H1 (cell line): ENCODE results near the gene PABPC1L2A. TPM values are rescaled to one million over a fixed set of nuclear protein-coding genes. Genes with fewer than 3 reads are reported as not detected.

Experiments used
- CTCF ChIA-PET: fragments of 300-600 bp; sonication (Branson Sonifier 250); formaldehyde crosslinking; loops from one replicate; lab custom pipeline; 2021; ENCODE audit not compliant: partially characterized antibody; lab: Charles Lee
- POLR2A ChIA-PET: fragments of 300-600 bp; sonication (Branson Sonifier 250); formaldehyde crosslinking; loops from one replicate; lab custom pipeline; 2021; ENCODE audit warnings: inconsistent platforms; ENCODE audit not compliant: partially characterized antibody; lab: Charles Lee
- DNase-seq, 2 experiments: peaks; one replicate each; pipeline versions ENCODE4 v3.0.0 to v3.0.0-alpha.2; 2010 to 2022; ENCODE audit warnings: low spot score in 2 of 2, low read depth in 1 of 2, mixed read lengths in 1 of 2
- FAIRE-seq: peaks from 2 replicates; lab custom pipeline; 2011; peaks lifted over from hg19 to GRCh38; lab: Jason Lieb, UNC
- H2AFZ ChIP-seq: 2 replicates; pipeline ENCODE4 v1.8.1; 2012; ENCODE audit warnings: low read length, inconsistent platforms
- H2AK5ac ChIP-seq: 2 replicates; pipeline ENCODE4 v1.6.1; 2013; ENCODE audit warnings: low read depth, low read length
- H2BK120ac ChIP-seq: replicated peaks from 2 replicates; pipeline ENCODE3; 2013; ENCODE audit warnings: low read depth, low read length, inconsistent platforms
- H2BK12ac ChIP-seq: 2 replicates; pipeline ENCODE4 v1.6.1; 2013; ENCODE audit warnings: low read depth, low read length
- H2BK15ac ChIP-seq: 2 replicates; pipeline ENCODE4 v1.6.1; 2013; ENCODE audit warnings: low read length
- H2BK20ac ChIP-seq: 2 replicates; pipeline ENCODE4 v1.6.1; 2013; ENCODE audit warnings: low read length
- H2BK5ac ChIP-seq: 2 replicates; pipeline ENCODE4 v1.6.1; 2013; ENCODE audit warnings: low read depth, low read length
- H3K14ac ChIP-seq: 2 replicates; pipeline ENCODE4 v1.6.1; 2013; ENCODE audit warnings: inconsistent platforms; ENCODE audit not compliant: insufficient read length
- H3K18ac ChIP-seq: 2 replicates; pipeline ENCODE4 v1.6.1; 2013; ENCODE audit warnings: low read length; ENCODE audit errors: extremely low read depth
- H3K23ac ChIP-seq: 2 replicates; pipeline ENCODE4 v1.6.1; 2013; ENCODE audit warnings: inconsistent platforms; ENCODE audit not compliant: insufficient read length
- H3K23me2 ChIP-seq: 2 replicates; pipeline ENCODE4 v1.6.1; 2013; ENCODE audit warnings: low read depth, low read length
- H3K27ac ChIP-seq: 2 replicates; pipeline ENCODE4 v1.6.1; 2011; ENCODE audit warnings: low read depth, low read length, inconsistent platforms
- H3K27me3 ChIP-seq, 4 experiments: replicated peaks in 1 of 4; 1 replicate in 1 of 4; 2 replicates in 3 of 4; pipeline versions ENCODE4 v1.6.1 to v1.8.1; 2011 to 2013; ENCODE audit warnings: low read length in 3 of 4, mild to moderate bottlenecking in 3 of 4, inconsistent platforms in 2 of 4, mixed read lengths in 2 of 4, moderate library complexity in 1 of 4; ENCODE audit not compliant: control insufficient read depth in 3 of 4, insufficient read depth in 3 of 4; ENCODE audit errors: extremely low read depth in 1 of 4
- H3K36me3 ChIP-seq, 4 experiments: 2 replicates each; pipeline versions ENCODE4 v1.6.1 to v1.8.1; 2011 to 2013; ENCODE audit warnings: mild to moderate bottlenecking in 4 of 4, low read length in 3 of 4, moderate library complexity in 2 of 4, control low read depth in 1 of 4, inconsistent platforms in 1 of 4; ENCODE audit not compliant: insufficient read depth in 4 of 4, control insufficient read depth in 2 of 4
- H3K4ac ChIP-seq: replicated peaks from 2 replicates; pipeline ENCODE3; 2013; ENCODE audit warnings: low read length, low read depth, mixed read lengths, inconsistent platforms; ENCODE audit not compliant: insufficient read length
- H3K4me1 ChIP-seq, 4 experiments: replicated peaks in 1 of 4; 1 replicate in 1 of 4; 2 replicates in 3 of 4; pipeline versions ENCODE4 v1.6.1 to v1.8.1; 2011 to 2013; ENCODE audit warnings: low read length in 3 of 4, inconsistent platforms in 2 of 4, mixed read lengths in 1 of 4; ENCODE audit not compliant: insufficient read depth in 4 of 4, control insufficient read depth in 3 of 4
- H3K4me2 ChIP-seq, 2 experiments: 2 replicates each; pipeline versions ENCODE4 v1.6.1 to v1.8.1; 2011 to 2013; ENCODE audit warnings: low read depth in 2 of 2, low read length in 2 of 2, control low read depth in 1 of 2, inconsistent platforms in 1 of 2, mild to moderate bottlenecking in 1 of 2; ENCODE audit not compliant: insufficient read depth in 1 of 2
- H3K4me3 ChIP-seq, 4 experiments: fragments of 200-600, 300-600 bp in 1 of 4; sonication (generic), shearing (Covaris generic), sonication (Bioruptor Twin) in 1 of 4; 2 replicates each; pipeline versions ENCODE4 v1.5.1 to v1.8.1; 2011 to 2016; ENCODE audit warnings: low read length in 4 of 4, low read depth in 3 of 4, control low read depth in 2 of 4, inconsistent platforms in 2 of 4, mild to moderate bottlenecking in 2 of 4, mixed read lengths in 1 of 4, moderate library complexity in 1 of 4; ENCODE audit not compliant: insufficient read depth in 2 of 4; ENCODE audit errors: extremely low read depth in 1 of 4
- H3K56ac ChIP-seq: replicated peaks from 2 replicates; pipeline ENCODE3; 2013; ENCODE audit warnings: low read depth, mild to moderate bottlenecking, mixed read lengths, low read length, inconsistent platforms; ENCODE audit not compliant: insufficient read length
- H3K79me1 ChIP-seq: 2 replicates; pipeline ENCODE4 v1.6.1; 2013; ENCODE audit warnings: low read depth, low read length, control low read depth
- H3K79me2 ChIP-seq, 2 experiments: 2 replicates each; pipeline versions ENCODE4 v1.6.1 to v1.8.1; 2012 to 2013; ENCODE audit warnings: low read length in 2 of 2, mild to moderate bottlenecking in 2 of 2, inconsistent platforms in 1 of 2; ENCODE audit not compliant: insufficient read depth in 2 of 2, control insufficient read depth in 1 of 2
- H3K9ac ChIP-seq, 4 experiments: replicated peaks in 1 of 4; 1 replicate in 1 of 4; 2 replicates in 3 of 4; pipeline versions ENCODE4 v1.6.1 to v1.8.1; 2011 to 2013; ENCODE audit warnings: low read depth in 3 of 4, low read length in 3 of 4, control low read depth in 2 of 4, mild to moderate bottlenecking in 2 of 4, moderate library complexity in 2 of 4, inconsistent platforms in 1 of 4; ENCODE audit errors: extremely low read depth in 1 of 4
- H3K9me3 ChIP-seq, 2 experiments: 2 replicates each; pipeline versions ENCODE4 v1.6.1 to v1.8.1; 2012 to 2013; ENCODE audit warnings: mild to moderate bottlenecking in 2 of 2, moderate library complexity in 2 of 2, control low read depth in 1 of 2, inconsistent platforms in 1 of 2, low read depth in 1 of 2, low read length in 1 of 2, mixed read lengths in 1 of 2; ENCODE audit not compliant: insufficient read depth in 2 of 2
- H4K20me1 ChIP-seq, 2 experiments: replicated peaks in 1 of 2; 2 replicates each; pipeline versions ENCODE3 to v1.8.1; 2011 to 2013; ENCODE audit warnings: inconsistent platforms in 2 of 2, low read length in 2 of 2, mild to moderate bottlenecking in 1 of 2; ENCODE audit not compliant: insufficient read depth in 2 of 2, control insufficient read depth in 1 of 2
- H4K5ac ChIP-seq: 2 replicates; pipeline ENCODE4 v1.6.1; 2013; ENCODE audit warnings: low read length, low read depth, mixed read lengths, inconsistent platforms; ENCODE audit not compliant: insufficient read length
- H4K8ac ChIP-seq: 2 replicates; pipeline ENCODE4 v1.8.0; 2013; ENCODE audit warnings: mild to moderate bottlenecking, moderate library complexity, low read length, inconsistent platforms; ENCODE audit not compliant: insufficient read depth; ENCODE audit errors: extremely low read depth
- H4K91ac ChIP-seq: replicated peaks from 2 replicates; pipeline ENCODE3; 2013; ENCODE audit warnings: low read length, mixed read lengths, inconsistent platforms; ENCODE audit not compliant: insufficient read length
- CHD2 ChIP-seq: IDR thresholded peaks from 2 replicates; pipeline ENCODE4 v1.6.1; 2012; ENCODE audit warnings: low read length, improper control_type of control experiment
- E2F6 ChIP-seq: IDR thresholded peaks from 2 replicates; pipeline ENCODE4 v1.6.1; 2012; ENCODE audit warnings: inconsistent platforms
- JUN ChIP-seq: IDR thresholded peaks from 2 replicates; pipeline ENCODE4 v1.6.1; 2011; ENCODE audit warnings: low read depth, mild to moderate bottlenecking, improper control_type of control experiment, low read length
- KDM4A ChIP-seq: IDR thresholded peaks from one replicate; pipeline ENCODE4 v1.7.1; 2012; ENCODE audit warnings: low read depth, mild to moderate bottlenecking, moderate library complexity, low read length, inconsistent platforms; ENCODE audit not compliant: severe bottlenecking
- SP1 ChIP-seq: IDR thresholded peaks from 2 replicates; pipeline ENCODE4 v1.6.1; 2011; ENCODE audit warnings: low read depth, low read length
- SP2 ChIP-seq: IDR thresholded peaks from 2 replicates; pipeline ENCODE4 v1.6.1; 2012; ENCODE audit warnings: mild to moderate bottlenecking, low read length, inconsistent platforms
- SP4 ChIP-seq: IDR thresholded peaks from 2 replicates; pipeline ENCODE4 v1.6.1; 2012; ENCODE audit warnings: low read length, inconsistent platforms
- TBP ChIP-seq: IDR thresholded peaks from 2 replicates; pipeline ENCODE4 v1.6.1; 2011; ENCODE audit warnings: low read depth, low read length, improper control_type of control experiment
- whole genome bisulfite sequencing, 2 experiments: shearing (Covaris generic) in 1 of 2; methylation state at CpG; one replicate each; pipeline versions ENCODE4 v1.1.6 to v1.1.7; 2013 to 2015; ENCODE audit warnings: low lambda C conversion rate in 2 of 2, mixed read lengths in 2 of 2, inconsistent platforms in 1 of 2, low coverage in 1 of 2, missing lambda C conversion rate in 1 of 2; ENCODE audit not compliant: insufficient replicate concordance in 2 of 2, insufficient coverage in 1 of 2, insufficient read length in 1 of 2; ENCODE audit errors: extremely low coverage in 1 of 2, missing lambda C conversion rate in 1 of 2; 5-methylcytosine and 5-hydroxymethylcytosine counted together
- polyA plus RNA-seq, 7 experiments: library from polyadenylated mRNA; depleted of rRNA in 3 of 7; stranded (reverse) in 5 of 7; unstranded in 2 of 7; fragments of >200 nt in 5 of 7; fragments of 200-250 nt in 2 of 7; gene quantifications; 1 replicate in 5 of 7; 2 replicates in 1 of 7; 4 replicates in 1 of 7; pipeline versions ENCODE4 v1.2.1 to v1.2.3, GENCODE V29; 2011 to 2013; ENCODE audit warnings: missing spikeins in 2 of 7, mixed read lengths in 2 of 7
- total RNA-seq: library from RNA; stranded (reverse); fragmentation: NEBNext Ultra II Directional; extraction: Animal tissue kit (Norgen Biotek cat#: 25700); gene quantifications from 2 replicates; pipeline ENCODE4 v1.2.1, GENCODE V29; 2021
- TF ChIP-seq, protein P1 (sequence below), 3 experiments: IDR thresholded peaks; 1 replicate in 2 of 3; 2 replicates in 1 of 3; pipeline versions ENCODE4 v1.5.1 to v1.6.1; 2011; ENCODE audit warnings: low read length in 3 of 3, mild to moderate bottlenecking in 3 of 3, inconsistent platforms in 2 of 3, low read depth in 1 of 3, moderate library complexity in 1 of 3; ENCODE audit not compliant: insufficient read depth in 1 of 3; ENCODE audit errors: control extremely low read depth in 1 of 3

Gene PABPC1L2A
- total and polyA plus RNA-seq, 2 of the 8 experiments (the other 6 are each of a cell fraction or from before 2014, with no cell fraction given), result 0.32 to 0.83 TPM

- H3K14ac ChIP-seq, result no peak overlapping the region
- no peak overlapping the region for H2BK12ac ChIP-seq
- no peak overlapping the region for H2BK120ac ChIP-seq
- H3K79me1 ChIP-seq, result no peaks in the 10 kb centered on the region
- H2BK5ac ChIP-seq, result no peak overlapping the region
- no peaks in the 10 kb centered on the region for H4K20me1 ChIP-seq
- H3K9ac ChIP-seq, result peak overlapping the region in 1 of 4 experiments; percentile 24; a peak in 3 of 7 replicates
- no peaks in the 10 kb centered on the region for H3K27me3 ChIP-seq
- H3K23ac ChIP-seq, result no peak overlapping the region
- no peaks in the 10 kb centered on the region for H3K79me2 ChIP-seq
- H4K91ac ChIP-seq, result no peak overlapping the region
- peak; percentile 99 for FAIRE-seq
- no peak overlapping the region for H2BK15ac ChIP-seq
- no peak overlapping the region for H3K18ac ChIP-seq
- ChIA-PET CTCF (interaction anchor here (1.2 kb wide), 1 partner anchor 28 kb away, joined by 3 read pairs; no protein-coding TSS in a partner anchor), POLR2A (interaction anchor here (0.6 kb wide), 1 partner anchor 8 kb away, joined by 3 read pairs; no protein-coding TSS in a partner anchor)
- no peaks in the 10 kb centered on the region for H3K23me2 ChIP-seq
- H2AK5ac ChIP-seq, result no peak overlapping the region
- no peak overlapping the region; the same call in 1 of the 2 replicates for H2AFZ ChIP-seq
- no peak overlapping the region for H4K5ac ChIP-seq
- DNase-seq, result peak; percentile 27 to 60
- no peaks in the 10 kb centered on the region for H3K36me3 ChIP-seq
- no peak overlapping the region for H2BK20ac ChIP-seq
- 39% methylated on average over 8 of the region's 23 CpGs; no CpG with 5 or more reads in 1 of the 2 experiments for WGBS, 2 experiments
- no peak overlapping the region for H3K56ac ChIP-seq
- no peaks in the 10 kb centered on the region for H3K4me1 ChIP-seq
- H3K4me2 ChIP-seq, result peak overlapping the region; percentile 39 to 73
- peak overlapping the region; percentile 25; the same call in 1 of the 2 replicates for H4K8ac ChIP-seq
- no peak overlapping the region for H3K4ac ChIP-seq
- H3K27ac ChIP-seq, result no peak overlapping the region
- peak overlapping the region; percentile 35 to 67 (median 50) for H3K4me3 ChIP-seq
- no peaks in the 10 kb centered on the region for H3K9me3 ChIP-seq
- TF ChIP-seq CHD2, result peak; percentile 57
- no peak for TF ChIP-seq JUN
- peak; percentile 88 for TF ChIP-seq SP1
- no peak for TF ChIP-seq SP4
- TF ChIP-seq, protein P1, sequence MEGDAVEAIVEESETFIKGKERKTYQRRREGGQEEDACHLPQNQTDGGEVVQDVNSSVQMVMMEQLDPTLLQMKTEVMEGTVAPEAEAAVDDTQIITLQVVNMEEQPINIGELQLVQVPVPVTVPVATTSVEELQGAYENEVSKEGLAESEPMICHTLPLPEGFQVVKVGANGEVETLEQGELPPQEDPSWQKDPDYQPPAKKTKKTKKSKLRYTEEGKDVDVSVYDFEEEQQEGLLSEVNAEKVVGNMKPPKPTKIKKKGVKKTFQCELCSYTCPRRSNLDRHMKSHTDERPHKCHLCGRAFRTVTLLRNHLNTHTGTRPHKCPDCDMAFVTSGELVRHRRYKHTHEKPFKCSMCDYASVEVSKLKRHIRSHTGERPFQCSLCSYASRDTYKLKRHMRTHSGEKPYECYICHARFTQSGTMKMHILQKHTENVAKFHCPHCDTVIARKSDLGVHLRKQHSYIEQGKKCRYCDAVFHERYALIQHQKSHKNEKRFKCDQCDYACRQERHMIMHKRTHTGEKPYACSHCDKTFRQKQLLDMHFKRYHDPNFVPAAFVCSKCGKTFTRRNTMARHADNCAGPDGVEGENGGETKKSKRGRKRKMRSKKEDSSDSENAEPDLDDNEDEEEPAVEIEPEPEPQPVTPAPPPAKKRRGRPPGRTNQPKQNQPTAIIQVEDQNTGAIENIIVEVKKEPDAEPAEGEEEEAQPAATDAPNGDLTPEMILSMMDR (IDR thresholded peaks at IDR 0.05; ENCODE audit: control extremely low read depth in 1 of 3, insufficient read depth in 1 of 3, low read depth in 1 of 3, low read length in 3 of 3), result peak in 1 of 3 experiments; percentile 17; a peak in 2 of 4 replicates
- TF ChIP-seq TBP, result 0 out of 2 replicates have a peak, but pooled peaks have one; percentile 13
- TF ChIP-seq SP2, result peak; percentile 38; the same call in 1 of the 2 replicates
- TF ChIP-seq KDM4A, result peak; percentile 50
- TF ChIP-seq E2F6, result no peak
These were observed 48.5 kb upstream of the PABPC1L2A start for GRCh38 chrX:73127700-73128241.
